Adrenal gland (tissue), 5 donors: Measurements from ENCODE around the gene KHDRBS2.

Experiments used
- CTCF ChIP-seq, 6 experiments: fragments of 450-650 bp in 4 of 6; fragments of 200-600 bp in 2 of 6; sonication (generic) in 1 of 6; IDR thresholded peaks; 1 replicate in 5 of 6; 2 replicates in 1 of 6; pipeline versions ENCODE4 v1.5.1 to v1.8.0; 2016 to 2021; ENCODE audit warnings: antibody characterized with exemption in 6 of 6, mild to moderate bottlenecking in 2 of 6, moderate library complexity in 1 of 6
- POLR2A ChIP-seq, 2 donors: fragments of 450-650 bp; IDR thresholded peaks; one replicate each; pipeline ENCODE4 v1.6.1; 2017; ENCODE audit warnings: antibody characterized with exemption in 2 of 2, mild to moderate bottlenecking in 2 of 2, moderate library complexity in 1 of 2
- donor health status: DM: no; HTN: no; CAD: no.

GRCh38 chr6:61935242-61935846 lies 350.7 kb downstream of the KHDRBS2 start:
- TF ChIP-seq CTCF (IDR thresholded peaks at IDR 0.05) (no peak), POLR2A (IDR thresholded peaks at IDR 0.05) (no peak)
